Retinal pigment epithelial cell (primary cell): ENCODE data around the gene RAPGEF6.

ENCODE experiments used
- DNase-seq: peaks from one replicate; pipeline ENCODE4 v3.0.0-alpha.2; 2010; ENCODE audit warnings: low read depth
- H3K4me3 ChIP-seq: 2 replicates; pipeline ENCODE4 v1.5.1; 2011; ENCODE audit warnings: mild to moderate bottlenecking, low read length, control low read depth, moderate library complexity
- CTCF ChIP-seq: conservative IDR thresholded peaks from 2 replicates; pipeline ENCODE4 v1.5.1; 2011; ENCODE audit warnings: low read depth, low read length, control low read depth, inconsistent platforms

RAPGEF6 gene

GRCh38 chr5:131610198-131611063, 24.6 kb downstream of the RAPGEF6 start:
- no peak for TF ChIP-seq CTCF
- DNase-seq, result peak; percentile 98
- no peak overlapping the region for H3K4me3 ChIP-seq

GRCh38 chr5:131609774-131610173, 25.3 kb downstream of the RAPGEF6 start:
- H3K4me3 ChIP-seq, result no peak overlapping the region
- no peak for TF ChIP-seq CTCF

GRCh38 chr5:131608597-131608996, 26.4 kb downstream of the RAPGEF6 start:
- no peak for DNase-seq
- TF ChIP-seq CTCF, result no peak
- H3K4me3 ChIP-seq, result no peak overlapping the region

More at GRCh38 chr5:131609774-131610173, 25.3 kb downstream of the RAPGEF6 start:
- DNase-seq, result peak; percentile 49

GRCh38 chr5:131607903-131608540, 27.0 kb downstream of the RAPGEF6 start:
- no peak for DNase-seq
- no peak for TF ChIP-seq CTCF
- no peak overlapping the region for H3K4me3 ChIP-seq

GRCh38 chr5:131607418-131607817, 27.6 kb downstream of the RAPGEF6 start:
- DNase-seq, result no peak
- TF ChIP-seq CTCF, result no peak
- H3K4me3 ChIP-seq, result no peak overlapping the region

- no peak overlapping the region for H3K4me3 ChIP-seq
- no peak for DNase-seq
- TF ChIP-seq CTCF, result no peak
Observed at GRCh38 chr5:131605086-131605485, 29.9 kb downstream of the RAPGEF6 start.
